Loucy (cell line): ENCODE results near the gene TAF12.
"Not testable (repeated sequence)": the region's sequence is repeated elsewhere in the genome, so short reads cannot be mapped to it uniquely, and the experiment has no call there.

Experiments
- CTCF ChIP-seq: fragments of 200-600 bp; sonication (generic); conservative IDR thresholded peaks from 2 replicates; pipeline ENCODE4 v1.5.1; 2014; ENCODE audit warnings: mild to moderate bottlenecking, antibody characterized with exemption, low read length
- EZH2phosphoT487 ChIP-seq: fragments of 200-600 bp; IDR thresholded peaks from 2 replicates; pipeline ENCODE4 v1.6.1; 2018; ENCODE audit warnings: antibody characterized with exemption, mild to moderate bottlenecking, moderate library complexity, borderline replicate concordance

GRCh38 chr1:28593988-28594356, 48.9 kb downstream of the TAF12 start:
- TF ChIP-seq CTCF, EZH2phosphoT487: not testable (repeated sequence)
